GM10266 (cell line): ENCODE results near the gene DNAI4.

Experiments
- DNase-seq: peaks from one replicate; pipeline ENCODE4 v3.0.0; 2012; ENCODE audit errors: extremely low spot score
- CTCF ChIP-seq: IDR thresholded peaks from 2 replicates; pipeline ENCODE4 v1.5.1; 2012; ENCODE audit warnings: mild to moderate bottlenecking, low read depth; ENCODE audit not compliant: control insufficient read depth, insufficient read depth; ENCODE audit errors: missing control alignments

The DNAI4 gene

GRCh38 chr1:66933887-66934700 is 9.4 kb upstream of the DNAI4 start:
- no peak for TF ChIP-seq CTCF
- no peak for DNase-seq

- DNase-seq = no peak
- TF ChIP-seq CTCF = no peak
Observed at GRCh38 chr1:66932291-66932690, 7.6 kb upstream of the DNAI4 start.

GRCh38 chr1:66931590-66931989 is 6.9 kb upstream of the DNAI4 start:
- no peak for DNase-seq
- TF ChIP-seq CTCF = no peak

DNA sequence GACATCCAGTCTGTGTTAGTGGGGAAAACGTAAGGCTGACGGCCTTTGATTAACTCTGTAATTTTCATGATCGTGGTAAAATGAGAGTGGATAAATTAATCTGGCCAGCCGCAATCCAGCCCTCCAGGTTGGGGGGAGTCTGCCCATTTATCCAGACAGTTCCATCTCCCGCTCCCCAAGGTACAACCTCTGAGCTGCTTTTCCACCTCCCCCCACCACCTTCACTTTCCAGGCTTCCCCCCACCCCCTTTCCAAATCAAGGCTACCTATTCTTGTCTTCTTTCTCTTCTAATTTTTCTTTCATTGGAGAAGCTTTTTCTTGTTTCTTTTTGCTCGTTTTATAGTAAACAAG is 6.1 kb upstream of the DNAI4 start:
- TF ChIP-seq CTCF = no peak
- no peak for DNase-seq

GRCh38 chr1:66929999-66930822 is 5.6 kb upstream of the DNAI4 start:
- peak; percentile 33 for TF ChIP-seq CTCF
- DNase-seq = peak; percentile 90

GRCh38 chr1:66929691-66929998 is 5.0 kb upstream of the DNAI4 start:
- no peak for DNase-seq
- TF ChIP-seq CTCF = no peak

GRCh38 chr1:66929146-66929688 is 4.6 kb upstream of the DNAI4 start:
- DNase-seq = no peak
- no peak for TF ChIP-seq CTCF
